Lower lobe of right lung (tissue), 2 donors: ENCODE data around the gene NRG2. TPM values are rescaled to one million over a fixed set of nuclear protein-coding genes. Genes with fewer than 3 reads are reported as not detected.

ENCODE experiments used
- ATAC-seq, 2 donors: fragments of 200-7000 bp; cut with Tn5 transposase; one replicate each; pipeline ENCODE4 v1.9.1; 2020 to 2022; ENCODE audit warnings: mild to moderate bottlenecking in 2 of 2, moderate library complexity in 2 of 2
- DNase-seq: peaks from one replicate; pipeline ENCODE4 v3.0.0-alpha.2; 2020
- H3K27ac ChIP-seq: fragments of 200-600 bp; one replicate; pipeline ENCODE4 v1.8.0; 2022
- H3K27me3 ChIP-seq: fragments of 200-600 bp; one replicate; pipeline ENCODE4 v1.8.0; 2022; ENCODE audit warnings: low read depth
- H3K36me3 ChIP-seq: fragments of 200-600 bp; one replicate; pipeline ENCODE4 v1.8.0; 2022; ENCODE audit warnings: mild to moderate bottlenecking
- H3K4me1 ChIP-seq: fragments of 200-600 bp; one replicate; pipeline ENCODE4 v1.8.0; 2022
- H3K4me3 ChIP-seq: fragments of 200-600 bp; one replicate; pipeline ENCODE4 v1.8.0; 2022; ENCODE audit warnings: mild to moderate bottlenecking
- H3K9me3 ChIP-seq: fragments of 200-600 bp; one replicate; pipeline ENCODE4 v1.8.0; 2022
- intact Hi-C: fragments of 100-400 bp; cut with DNase I; formaldehyde crosslinking; loops from one replicate; pipeline ENCODE4 v1.11.0; 2022
- total RNA-seq: library from RNA; stranded (reverse); fragmentation: NEBNext Ultra II Directional; extraction: Animal tissue kit (Norgen Biotek cat#: 25700); gene quantifications from one replicate; pipeline ENCODE4 v1.2.1, GENCODE V29; 2021
- TF ChIP-seq, protein P1 (sequence below): fragments of 200-600 bp; IDR thresholded peaks from one replicate; pipeline ENCODE4 v1.8.0; 2022; ENCODE audit warnings: antibody characterized with exemption, mild to moderate bottlenecking
- donor health status: DM: no; HTN: yes; CAD: no; lungs with severe emphysema.

The NRG2 gene
- total RNA-seq, 1 donor from 2014 or later, result 1.6 TPM

DNA sequence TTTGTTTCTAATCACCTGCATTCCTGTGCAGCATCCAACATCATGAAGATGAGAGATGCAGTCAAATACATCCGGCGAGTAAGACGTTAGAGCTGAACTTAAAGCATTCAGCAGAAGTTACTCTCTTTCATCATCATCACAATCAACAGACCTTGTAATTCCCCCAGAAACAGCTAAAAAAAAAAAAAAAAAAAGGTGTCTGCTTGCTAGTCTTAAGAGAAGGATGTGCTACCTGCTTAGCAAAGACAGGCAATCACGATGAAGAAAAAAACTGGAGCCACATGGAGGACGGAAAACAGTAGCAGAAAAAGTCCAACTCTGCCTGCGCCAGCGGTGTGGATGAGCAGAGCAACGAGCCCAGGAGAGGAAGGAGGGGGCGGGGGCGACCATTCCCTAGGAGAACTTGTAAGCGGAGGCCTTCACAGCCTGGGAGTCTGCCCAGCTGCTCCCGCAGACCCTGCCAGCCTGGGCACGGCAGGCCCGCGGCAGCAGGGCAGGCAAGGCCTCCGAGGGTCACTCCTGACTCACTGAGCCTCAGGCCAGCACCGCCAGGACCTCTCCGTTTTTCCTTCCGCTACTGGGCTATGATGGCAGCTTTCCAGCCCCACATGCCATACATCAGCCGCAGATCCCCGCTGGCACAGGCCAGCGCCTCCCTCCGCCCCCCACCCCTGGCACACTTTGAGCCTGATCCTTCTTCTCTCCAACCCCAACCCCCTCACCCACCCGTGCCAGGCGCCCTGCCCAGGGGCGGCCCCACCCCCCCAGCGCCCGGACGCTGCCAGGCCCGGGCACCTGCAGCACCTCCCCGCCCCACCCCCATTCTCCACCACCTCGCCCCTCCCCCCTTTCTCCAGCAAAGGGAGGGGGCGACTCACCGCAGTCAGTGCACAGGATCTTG, 1.4 kb downstream of the NRG2 start:
- H3K27ac ChIP-seq, result peak overlapping the region; percentile 13
- peaks cover 41% of the 10 kb centered on the region for H3K4me1 ChIP-seq
- H3K9me3 ChIP-seq, result no peaks in the 10 kb centered on the region
- H3K27me3 ChIP-seq, result peaks cover 25% of the 10 kb centered on the region
- DNase-seq, result peak; percentile 55
- H3K4me3 ChIP-seq, result peak overlapping the region; percentile 66
- no peaks in the 10 kb centered on the region for H3K36me3 ChIP-seq
- peak; percentile 58 to 63 for ATAC-seq
- TF ChIP-seq, protein P1, sequence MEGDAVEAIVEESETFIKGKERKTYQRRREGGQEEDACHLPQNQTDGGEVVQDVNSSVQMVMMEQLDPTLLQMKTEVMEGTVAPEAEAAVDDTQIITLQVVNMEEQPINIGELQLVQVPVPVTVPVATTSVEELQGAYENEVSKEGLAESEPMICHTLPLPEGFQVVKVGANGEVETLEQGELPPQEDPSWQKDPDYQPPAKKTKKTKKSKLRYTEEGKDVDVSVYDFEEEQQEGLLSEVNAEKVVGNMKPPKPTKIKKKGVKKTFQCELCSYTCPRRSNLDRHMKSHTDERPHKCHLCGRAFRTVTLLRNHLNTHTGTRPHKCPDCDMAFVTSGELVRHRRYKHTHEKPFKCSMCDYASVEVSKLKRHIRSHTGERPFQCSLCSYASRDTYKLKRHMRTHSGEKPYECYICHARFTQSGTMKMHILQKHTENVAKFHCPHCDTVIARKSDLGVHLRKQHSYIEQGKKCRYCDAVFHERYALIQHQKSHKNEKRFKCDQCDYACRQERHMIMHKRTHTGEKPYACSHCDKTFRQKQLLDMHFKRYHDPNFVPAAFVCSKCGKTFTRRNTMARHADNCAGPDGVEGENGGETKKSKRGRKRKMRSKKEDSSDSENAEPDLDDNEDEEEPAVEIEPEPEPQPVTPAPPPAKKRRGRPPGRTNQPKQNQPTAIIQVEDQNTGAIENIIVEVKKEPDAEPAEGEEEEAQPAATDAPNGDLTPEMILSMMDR, result no peak
- intact Hi-C loops, result no loop called here

DNA sequence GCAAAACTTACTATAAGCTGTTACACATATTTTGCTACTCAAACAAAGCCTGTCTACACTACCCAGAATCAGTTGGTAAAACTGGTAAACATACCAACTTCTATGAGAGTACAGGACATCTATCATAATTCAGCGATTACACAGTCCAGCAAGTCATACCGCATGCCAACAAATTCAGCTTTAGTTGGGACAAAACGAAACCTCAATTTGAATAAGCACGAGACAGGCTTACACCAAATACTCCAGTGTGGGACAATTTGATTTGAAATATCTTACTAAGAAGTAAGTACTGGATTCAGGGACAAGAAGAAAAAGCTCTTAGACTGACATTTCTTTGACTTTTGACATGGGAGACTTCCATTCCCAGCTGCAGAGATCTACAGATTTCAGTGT, 2.0 kb downstream of the NRG2 start:
- H3K27me3 ChIP-seq, result peaks cover 25% of the 10 kb centered on the region
- H3K4me3 ChIP-seq, result no peak overlapping the region
- TF ChIP-seq, protein P1, result no peak
- intact Hi-C loops, result no loop called here
- no peaks in the 10 kb centered on the region for H3K36me3 ChIP-seq
- DNase-seq (no peak), ATAC-seq (no peak)
- H3K9me3 ChIP-seq, result no peaks in the 10 kb centered on the region
- H3K27ac ChIP-seq, result no peak overlapping the region
- H3K4me1 ChIP-seq, result peaks cover 41% of the 10 kb centered on the region

DNA sequence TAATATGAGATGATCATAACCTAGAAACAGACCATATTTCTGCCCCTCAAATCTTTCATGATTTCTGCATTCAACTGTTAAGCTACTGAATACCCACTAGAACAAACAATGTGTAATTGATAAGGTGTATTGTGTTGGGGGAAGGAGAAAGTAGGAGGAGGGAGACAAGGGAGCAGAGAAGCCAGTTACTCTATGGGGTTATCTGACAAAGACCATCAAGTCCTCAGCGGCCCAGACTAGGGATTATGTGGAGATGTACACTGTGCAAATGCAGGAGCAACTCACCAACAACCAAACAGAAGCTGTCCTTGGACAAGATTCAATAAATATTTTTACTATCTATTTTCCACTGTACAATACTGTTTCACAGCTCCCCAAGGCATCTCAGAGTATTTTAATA, 2.7 kb downstream of the NRG2 start:
- Histone ChIP-seq H3K27ac (no peak overlapping the region), H3K27me3 (peaks cover 22% of the 10 kb centered on the region), H3K4me3 (no peak overlapping the region), H3K36me3 (no peaks in the 10 kb centered on the region), H3K9me3 (no peaks in the 10 kb centered on the region), H3K4me1 (peaks cover 41% of the 10 kb centered on the region)
- ATAC-seq, result no peak
- intact Hi-C loops, result no loop called here
- TF ChIP-seq, protein P1, result no peak
- DNase-seq, result no peak

DNA sequence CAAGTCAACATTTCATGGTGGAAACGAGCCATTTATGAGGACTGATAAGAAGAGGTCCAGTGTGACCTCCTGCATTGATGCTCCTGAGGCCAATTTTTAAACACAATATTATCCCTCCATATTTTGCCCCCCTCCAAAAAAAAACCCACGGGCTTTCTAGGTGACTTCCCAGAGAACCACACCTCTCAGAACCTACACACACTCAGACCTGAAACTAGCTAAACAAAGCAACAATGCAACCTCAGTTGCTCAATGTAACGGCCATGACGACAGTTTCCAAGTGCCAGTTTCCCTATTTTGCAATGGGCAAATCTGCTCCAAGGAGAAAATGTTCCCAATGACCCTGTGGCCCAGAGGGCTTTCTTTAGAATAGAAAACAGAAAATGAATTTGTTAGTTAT, 3.5 kb downstream of the NRG2 start:
- Histone ChIP-seq H3K27me3 (peaks cover 17% of the 10 kb centered on the region), H3K4me1 (peaks cover 41% of the 10 kb centered on the region), H3K4me3 (no peak overlapping the region), H3K27ac (no peak overlapping the region), H3K9me3 (no peaks in the 10 kb centered on the region), H3K36me3 (no peaks in the 10 kb centered on the region)
- TF ChIP-seq, protein P1, result no peak
- intact Hi-C loops, result no loop called here
- DNase-seq (no peak), ATAC-seq (peak; percentile 27 to 47)

DNA sequence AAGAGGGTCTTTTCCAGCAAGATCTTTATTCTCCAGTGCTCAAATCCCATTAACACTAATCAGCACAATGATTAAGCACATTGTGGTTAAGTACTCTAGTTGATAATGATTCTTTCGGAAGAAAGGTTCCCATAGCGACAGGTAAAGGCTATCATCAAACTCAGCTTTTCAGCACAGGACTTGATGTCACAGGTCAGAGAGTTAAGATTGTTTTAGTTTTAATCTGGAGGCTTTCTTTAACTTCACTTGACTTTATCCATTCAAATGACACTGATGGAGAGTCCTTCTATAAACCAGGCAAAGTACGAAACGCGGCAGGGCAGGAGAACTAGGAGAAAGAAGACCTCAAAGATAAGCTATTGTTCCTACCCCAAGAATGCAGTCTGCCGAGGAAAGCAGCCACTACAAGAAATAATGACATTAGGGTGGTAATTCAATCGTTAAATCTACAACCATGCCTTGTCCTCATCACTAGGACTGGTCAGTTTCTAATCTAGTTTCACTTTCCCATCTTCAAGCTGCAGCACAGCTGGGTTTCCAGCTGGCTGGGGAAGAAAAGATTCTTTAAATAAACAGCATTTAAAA, 4.6 kb downstream of the NRG2 start:
- Histone ChIP-seq H3K36me3 (no peaks in the 10 kb centered on the region), H3K27me3 (peaks cover 9% of the 10 kb centered on the region), H3K27ac (peak overlapping the region; percentile 44), H3K4me1 (peaks cover 38% of the 10 kb centered on the region), H3K4me3 (peak overlapping the region; percentile 49), H3K9me3 (no peaks in the 10 kb centered on the region)
- DNase-seq (no peak), ATAC-seq (peak in 1 of 2 donors; percentile 50)
- intact Hi-C loops, result no loop called here
- TF ChIP-seq, protein P1, result no peak
